Stimulated activated CD4-positive, alpha-beta T cell treated with anti-CD3 and anti-CD28 coated beads, Interleukin-15, amount 100 ng/mL, for 1 hour (primary cell): ENCODE results near the gene RNF208.
A peak's percentile ranks its signal among the peaks of the same experiment; 100 is the strongest.
"Not testable (repeated sequence)": the region's sequence is repeated elsewhere in the genome, so short reads cannot be mapped to it uniquely, and the experiment has no call there.

Experiments used
- DNase-seq, 2 donors: peaks; one replicate each; pipeline ENCODE4 v3.0.0-alpha.2; 2020; ENCODE audit warnings: low read depth in 1 of 2, low spot score in 1 of 2

RNF208 gene

DNA sequence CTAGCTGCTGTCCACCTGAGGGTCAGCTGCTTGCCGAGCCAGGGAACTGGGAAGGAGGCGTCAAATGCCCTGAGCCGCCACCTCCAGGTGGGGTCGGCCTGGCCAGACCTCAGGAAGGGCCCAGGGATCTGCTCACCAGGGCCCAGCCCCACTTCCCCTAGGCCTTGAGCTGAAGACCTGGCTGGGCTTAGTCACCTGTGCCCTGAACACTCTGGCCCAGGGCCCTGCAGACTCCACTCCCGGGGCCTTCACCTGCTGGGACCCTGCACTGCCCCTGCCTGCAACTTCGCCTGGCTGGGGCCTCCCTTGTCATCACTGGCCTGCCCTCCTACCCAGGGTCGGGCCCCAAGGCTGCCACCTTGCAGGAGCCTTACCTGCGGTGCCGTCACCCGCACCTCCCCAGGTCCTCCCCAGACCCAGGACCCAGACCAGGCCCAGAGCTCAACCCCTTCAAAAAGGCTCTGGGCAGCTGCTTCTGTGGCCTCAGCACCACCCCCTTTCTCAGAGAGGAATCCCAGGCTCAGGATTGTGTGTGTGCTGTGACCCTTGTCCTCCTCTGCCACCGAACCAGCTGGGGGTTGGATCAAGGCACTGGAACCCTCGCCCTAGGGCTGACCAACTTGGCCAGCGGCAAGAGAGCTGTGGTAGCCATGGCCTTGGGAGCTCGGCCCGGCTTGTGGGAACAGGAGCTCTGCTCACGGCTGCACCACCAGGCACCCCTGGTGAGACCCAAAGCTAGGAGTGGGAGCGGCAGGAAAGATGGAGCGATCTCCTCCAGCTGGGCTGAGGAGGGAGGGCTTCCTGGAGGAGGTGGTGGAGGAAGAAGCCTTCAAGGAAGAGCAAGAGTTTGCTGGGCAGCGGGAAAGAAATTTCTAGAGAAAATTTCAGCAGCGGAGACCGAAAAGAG lies 31.9 kb upstream of the RNF208 start:
- no peak for DNase-seq

GRCh38 chr9:137252555-137253506 lies 30.8 kb upstream of the RNF208 start:
- no peak for DNase-seq

DNA sequence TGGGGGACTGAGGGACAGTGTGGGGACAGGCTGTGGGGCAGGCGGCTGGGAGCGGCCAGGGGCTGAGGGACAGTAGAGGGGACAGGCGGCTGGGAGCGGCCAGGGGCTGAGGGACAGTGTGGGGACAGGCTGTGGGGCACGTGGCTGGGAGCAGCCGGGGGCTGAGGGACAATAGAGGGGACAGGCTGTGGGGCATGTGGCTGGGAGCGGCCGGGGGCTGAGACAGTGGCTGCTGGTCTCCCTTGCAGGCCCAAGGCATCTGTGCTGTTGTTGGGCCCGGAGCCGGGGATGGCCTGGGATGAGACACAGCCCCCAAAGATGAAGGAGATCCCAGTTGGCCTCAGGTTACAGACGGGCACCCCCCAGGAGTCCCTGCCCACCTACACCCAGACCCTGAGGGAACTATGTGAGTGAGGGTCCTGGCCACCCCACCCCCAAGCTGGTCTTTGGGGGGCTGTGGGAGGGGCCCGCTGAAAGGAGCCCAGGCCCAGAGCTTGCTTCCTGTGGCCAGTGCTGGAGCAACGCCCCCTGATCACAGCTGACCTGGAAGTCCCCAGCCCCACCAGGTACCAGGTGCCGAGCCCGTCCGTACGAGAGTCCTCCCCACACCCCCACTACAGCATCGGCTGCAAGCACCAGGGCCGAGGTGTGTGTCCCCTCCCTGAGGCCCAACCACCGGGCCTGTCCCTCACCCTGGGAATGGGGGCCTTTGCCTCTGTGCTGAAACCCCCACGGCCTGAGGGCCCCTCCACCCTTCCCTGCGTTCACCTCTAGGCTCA lies 29.6 kb upstream of the RNF208 start:
- no peak for DNase-seq

- DNase-seq, result no peak
Measured at GRCh38 chr9:137251194-137251461, 29.1 kb upstream of the RNF208 start, which contains the start of gene STPG3. TSS of gene STPG3 (plus strand) at chr9:137251286. CDS start at chr9:137251287, 1 bp downstream.

DNA sequence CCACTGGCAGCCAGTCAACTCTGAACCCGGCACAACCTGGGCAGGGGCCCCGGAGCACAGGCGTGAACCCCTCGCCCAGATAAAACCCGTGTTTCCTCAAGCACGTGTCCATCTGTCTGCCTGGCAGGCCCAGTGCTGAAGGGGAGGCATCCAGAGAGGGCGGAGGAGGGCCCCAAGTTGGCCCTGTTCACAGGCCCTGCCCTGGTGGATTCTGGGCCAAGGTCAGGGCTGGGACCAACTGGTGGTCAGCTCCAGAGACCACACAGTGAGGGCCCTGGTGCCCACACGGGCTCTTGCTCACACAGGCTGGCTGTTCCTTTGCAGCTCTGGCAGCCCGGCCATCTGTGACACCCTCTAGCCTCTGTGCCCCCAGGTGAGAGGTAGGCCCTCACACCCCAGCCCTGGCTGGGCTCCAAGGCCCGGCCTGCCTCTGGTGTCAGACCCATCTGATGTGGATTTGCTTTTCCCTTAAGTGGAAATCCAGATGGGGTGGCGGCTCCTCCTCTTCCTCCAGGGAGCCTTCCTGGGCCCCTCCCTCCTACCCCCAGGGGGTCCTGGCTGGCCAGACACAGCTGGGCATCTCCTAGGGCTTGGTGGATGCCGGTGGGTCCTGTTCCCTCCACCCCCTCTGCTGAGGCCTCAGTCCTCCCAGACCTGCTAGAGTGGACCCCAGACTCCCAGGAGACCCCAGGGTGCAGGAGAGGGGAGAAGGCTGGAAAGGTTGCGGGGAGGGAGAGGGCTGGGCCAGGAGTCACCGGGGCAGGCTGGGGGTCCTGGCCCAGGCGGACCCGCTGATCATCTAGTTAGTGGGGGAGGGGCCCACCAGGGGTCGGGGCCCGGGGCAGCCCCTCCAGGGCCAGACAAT lies 28.5 kb upstream of the RNF208 start:
- DNase-seq, result no peak

- no peak for DNase-seq
Measured at GRCh38 chr9:137247916-137248175, 25.8 kb upstream of the RNF208 start.

DNA sequence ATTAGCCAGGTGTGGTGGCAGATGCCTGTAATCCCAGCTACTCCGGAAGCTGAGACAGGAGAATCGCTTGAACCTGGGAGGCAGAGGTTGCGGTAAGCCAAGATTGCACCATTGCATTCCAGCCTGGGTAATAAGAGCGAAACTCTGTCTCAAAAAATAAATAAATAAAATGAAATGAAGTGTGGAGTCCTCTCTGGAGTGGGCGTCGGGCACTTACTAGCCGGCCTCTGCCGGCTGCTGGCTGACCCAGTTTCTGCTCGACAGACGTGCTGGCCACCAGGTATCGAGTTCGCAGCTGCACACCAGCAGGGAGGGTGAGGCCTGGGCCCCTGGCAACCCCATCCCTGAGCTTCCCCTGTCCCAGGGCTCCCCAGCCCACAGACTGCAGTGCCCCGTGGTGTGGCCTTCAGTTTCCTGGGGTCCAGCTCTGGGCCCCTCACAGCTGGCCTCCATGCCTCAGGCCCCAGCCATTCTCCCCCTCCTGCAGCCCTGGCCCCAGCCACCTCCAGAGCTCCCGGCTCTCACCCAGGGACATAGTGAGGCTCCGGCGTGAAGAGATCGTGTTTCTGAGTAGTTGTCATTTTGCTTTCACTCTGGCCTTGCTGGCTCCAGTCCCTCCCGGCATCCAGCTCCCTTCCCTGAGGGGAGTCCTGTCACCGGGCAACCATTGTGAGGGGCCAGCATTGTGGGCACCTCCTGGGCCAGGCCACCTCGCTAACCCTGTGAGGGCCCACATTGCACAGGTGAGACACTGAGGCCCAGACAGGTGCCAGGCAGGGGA lies 25.3 kb upstream of the RNF208 start:
- DNase-seq, result no peak

DNA sequence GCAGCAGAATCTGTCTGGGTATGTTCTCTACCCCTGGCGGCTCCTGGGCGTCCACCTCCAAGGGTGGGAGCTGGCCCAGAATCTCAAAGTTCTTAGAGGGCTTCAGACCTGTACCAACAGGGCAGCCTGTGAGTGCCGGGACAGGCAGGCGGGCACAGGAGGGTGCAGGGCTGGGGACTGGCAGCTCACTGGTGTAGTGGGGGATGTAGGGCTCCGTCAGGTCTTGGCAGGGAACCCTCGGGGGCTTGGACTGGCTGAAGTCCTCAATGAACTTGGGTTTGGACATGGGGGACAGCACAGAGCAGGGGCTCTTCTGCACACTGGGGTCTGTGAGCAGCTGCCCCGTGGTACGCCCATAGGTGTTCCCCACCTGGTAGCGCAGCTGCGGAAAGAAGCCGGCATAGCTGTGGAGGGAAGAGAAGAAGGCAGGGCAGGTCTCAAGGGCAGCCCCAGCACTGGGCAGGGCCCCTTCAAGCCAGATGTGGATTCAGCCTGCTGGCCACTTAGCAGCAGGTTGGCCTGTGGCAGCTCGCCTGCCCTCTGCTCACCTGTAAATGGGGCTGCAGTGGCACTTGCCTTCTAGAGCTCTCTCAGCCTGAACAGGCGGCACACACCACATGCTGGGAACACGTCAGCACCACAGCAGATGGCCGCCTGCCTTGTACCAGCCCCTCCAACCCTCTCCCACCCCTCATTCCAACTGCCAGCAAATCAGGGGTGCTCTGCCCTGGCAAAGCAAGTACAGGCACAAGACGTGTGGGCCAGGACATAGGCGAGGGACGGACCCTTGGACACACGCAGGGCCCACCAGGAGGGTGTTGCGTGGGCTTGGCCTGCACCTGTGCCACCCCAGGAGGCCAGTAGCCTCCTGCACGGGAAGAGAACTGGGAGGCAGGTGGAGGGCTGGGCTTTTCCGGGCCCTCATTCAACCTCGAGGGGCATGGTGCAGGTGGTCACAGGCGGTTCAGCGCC lies 23.7 kb upstream of the RNF208 start:
- no peak for DNase-seq

DNA sequence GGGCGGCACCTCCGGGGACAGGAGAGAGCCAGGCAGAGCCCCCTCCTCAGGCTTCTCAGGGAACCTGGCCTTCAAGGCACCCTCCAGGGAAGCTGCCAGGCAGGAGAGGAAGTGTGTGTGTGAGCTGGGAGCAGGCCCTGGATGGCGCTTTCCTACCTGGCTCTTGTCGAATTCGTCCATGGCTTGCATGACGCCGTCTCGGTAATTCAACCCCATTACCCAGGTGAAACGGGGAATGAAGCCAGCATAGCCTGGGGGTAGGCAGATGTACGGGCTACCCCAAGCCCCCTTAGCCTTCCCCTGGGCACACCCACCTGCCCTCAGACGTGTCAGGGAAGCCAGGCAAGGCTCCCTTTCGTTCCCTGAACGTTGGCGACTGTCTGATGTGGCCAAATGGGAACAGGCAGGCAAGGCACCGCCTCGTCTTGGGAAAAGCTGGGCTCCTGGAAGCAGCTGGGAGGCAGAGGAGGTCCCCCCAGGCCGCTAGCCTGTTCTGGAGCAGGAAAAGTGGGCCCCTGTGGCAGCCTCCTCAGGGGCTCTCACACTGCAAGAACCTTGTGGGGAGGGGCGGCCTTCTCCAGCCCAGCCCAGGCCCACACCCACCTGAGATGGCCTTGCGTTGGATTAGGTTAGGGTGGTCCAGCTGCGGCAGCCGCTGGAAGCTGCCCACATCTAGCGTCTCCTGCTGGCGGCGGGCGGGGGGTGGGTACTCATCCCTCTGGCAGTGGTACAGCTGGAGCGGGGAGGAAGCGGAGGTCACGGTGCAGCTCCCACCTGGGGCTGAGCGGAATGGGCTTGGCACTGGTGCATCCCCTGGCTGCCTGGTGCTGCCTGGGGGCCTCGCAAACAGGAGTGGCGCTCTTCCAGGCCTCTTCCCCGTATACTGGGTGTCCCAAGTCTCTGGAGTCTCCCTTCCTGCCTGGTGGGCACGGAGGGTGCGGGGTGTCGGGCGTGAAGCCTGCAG lies 22.7 kb upstream of the RNF208 start:
- DNase-seq, result no peak

DNA sequence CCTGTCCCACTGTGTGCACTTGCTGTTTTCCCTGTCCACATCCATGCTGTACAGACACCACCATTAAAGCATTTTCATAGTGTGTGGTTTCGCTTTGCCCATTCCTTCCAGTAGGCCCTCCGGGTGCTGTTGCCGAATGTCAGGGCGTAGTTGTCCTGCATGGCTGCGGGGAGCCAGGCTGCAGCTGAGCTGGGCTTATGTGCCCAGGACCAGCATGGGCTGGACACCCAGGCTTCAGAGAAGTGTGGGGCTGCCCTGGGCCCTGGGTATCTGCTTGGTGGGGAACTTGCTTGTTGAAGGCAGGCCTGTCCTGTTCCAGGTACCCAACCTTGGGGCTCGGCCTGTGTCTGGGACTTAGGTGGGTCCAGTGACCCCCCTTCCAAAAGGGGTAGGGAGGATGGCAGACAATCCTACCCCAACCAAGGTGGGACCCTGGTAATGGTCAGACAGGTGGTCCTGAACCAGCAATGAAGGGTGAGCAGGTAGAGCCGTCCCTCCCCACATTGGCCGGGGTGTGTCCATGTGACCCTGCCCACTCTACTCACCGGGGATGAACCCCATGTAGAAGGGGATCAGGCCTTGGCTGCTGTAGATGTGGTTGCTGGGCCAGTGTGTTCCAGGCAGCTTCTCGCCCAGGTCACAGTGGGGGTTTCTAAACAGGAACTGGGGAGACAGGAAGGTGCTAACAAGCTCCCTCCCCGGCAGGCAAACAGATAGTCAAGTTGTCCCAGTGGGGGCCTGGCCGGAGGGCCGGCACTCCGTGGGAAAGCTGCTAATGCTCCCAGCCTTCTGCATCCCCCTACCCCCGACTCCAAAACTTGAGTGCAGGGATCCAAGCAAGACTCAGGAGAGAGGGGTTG lies 21.8 kb upstream of the RNF208 start:
- no peak for DNase-seq

- DNase-seq, result not testable (repeated sequence)
Measured at GRCh38 chr9:137243266-137243625, 21.2 kb upstream of the RNF208 start.

DNA sequence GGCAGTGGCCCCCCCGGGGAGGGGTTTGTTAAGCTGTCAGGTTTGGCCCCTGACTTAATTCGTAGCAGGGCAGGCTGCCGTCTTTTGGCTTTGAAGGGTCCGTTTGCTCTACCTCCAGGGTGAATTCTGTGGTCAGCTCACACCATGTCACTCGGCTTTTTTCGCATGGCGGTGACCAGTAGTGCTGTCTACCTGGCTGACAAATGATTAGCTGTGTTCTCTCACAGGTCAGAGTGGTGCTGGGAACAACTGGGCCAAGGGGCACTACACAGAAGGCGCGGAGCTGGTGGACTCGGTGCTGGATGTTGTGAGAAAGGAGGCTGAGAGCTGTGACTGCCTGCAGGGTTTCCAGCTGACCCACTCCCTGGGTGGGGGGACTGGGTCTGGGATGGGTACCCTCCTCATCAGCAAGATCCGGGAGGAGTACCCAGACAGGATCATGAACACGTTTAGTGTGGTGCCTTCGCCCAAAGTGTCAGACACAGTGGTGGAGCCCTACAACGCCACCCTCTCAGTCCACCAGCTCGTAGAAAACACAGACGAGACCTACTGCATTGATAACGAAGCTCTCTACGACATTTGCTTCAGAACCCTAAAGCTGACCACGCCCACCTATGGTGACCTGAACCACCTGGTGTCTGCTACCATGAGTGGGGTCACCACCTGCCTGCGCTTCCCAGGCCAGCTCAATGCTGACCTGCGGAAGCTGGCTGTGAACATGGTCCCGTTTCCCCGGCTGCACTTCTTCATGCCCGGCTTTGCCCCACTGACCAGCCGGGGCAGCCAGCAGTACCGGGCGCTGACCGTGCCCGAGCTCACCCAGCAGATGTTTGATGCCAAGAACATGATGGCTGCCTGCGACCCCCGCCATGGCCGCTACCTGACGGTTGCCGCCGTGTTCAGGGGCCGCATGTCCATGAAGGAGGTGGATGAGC lies 20.5 kb upstream of the RNF208 start:
- no peak for DNase-seq

DNA sequence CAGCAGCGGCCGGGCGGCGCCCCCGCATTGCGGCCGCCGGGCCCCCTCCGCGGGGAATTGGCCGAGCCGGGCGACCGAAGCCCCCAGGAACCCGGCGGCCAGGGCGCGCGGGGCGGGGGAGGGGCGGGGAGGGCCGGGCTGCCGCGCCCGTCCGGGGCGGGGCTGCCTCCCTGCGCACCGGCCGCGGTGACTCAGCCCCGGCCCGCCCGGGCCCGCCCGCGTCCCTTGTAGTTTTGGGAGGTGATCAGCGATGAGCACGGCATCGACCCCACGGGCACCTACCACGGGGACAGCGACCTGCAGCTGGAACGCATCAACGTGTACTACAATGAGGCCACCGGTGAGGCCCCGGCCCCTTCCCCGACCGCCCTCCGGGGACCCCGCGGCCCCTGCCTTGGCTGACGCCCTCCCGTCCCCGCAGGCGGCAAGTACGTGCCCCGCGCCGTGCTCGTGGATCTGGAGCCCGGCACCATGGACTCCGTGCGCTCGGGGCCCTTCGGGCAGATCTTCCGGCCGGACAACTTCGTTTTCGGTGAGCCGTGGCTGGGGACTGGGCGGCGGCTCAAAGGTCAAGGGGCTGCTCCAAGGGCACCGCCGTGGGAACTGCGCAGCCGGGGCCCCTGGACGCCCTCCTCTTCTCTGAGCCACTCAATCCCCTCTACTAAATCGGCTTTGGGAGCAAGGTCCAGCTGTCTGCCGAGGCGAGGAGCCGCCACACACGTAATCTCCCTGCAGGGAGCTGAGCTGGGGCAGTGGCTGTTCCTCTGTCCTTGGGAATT lies 19.6 kb upstream of the RNF208 start:
- peak; percentile 55 to 67 for DNase-seq

DNA sequence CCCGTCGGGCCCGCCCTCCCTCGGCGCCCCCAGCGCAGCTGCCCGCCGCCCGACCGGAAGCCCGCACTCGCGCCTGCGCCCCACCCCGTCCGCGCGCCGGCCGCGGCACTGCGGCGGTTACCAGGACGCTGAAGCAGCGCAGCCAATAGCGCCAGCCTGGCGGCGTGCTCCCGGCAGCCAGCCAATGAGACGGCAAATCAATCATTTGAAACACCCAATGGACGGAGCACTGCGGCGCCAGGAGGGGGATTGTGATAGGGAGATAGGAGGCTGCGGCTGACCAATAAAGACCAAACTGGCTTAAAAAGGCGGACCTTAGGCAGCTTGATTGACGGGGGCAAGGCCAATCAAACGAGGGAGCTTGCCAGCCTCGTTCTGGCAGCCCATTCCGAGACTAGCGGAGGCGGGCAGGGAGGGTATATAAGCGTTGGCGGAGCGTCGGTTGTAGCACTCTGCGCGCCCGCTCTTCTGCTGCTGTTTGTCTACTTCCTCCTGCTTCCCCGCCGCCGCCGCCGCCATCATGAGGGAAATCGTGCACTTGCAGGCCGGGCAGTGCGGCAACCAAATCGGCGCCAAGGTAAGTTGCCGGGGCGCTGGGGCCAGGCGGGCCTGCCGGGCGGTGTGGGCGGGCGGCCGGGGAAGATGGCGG lies 18.9 kb upstream of the RNF208 start, which contains the start of gene TUBB4B:
Gene TUBB4B, plus strand, starts transcription at position 447 of the 649 bp plus-strand sequence. Its CDS starts 74 bp downstream, at position 521.
- peak; percentile 89 to 95 for DNase-seq
